Activated B cell treated with CpG ODN at 0.5 μM for 24 hours (primary cell): Measurements from ENCODE around the gene TRMT1. TPM values are rescaled to one million over a fixed set of nuclear protein-coding genes. Genes with fewer than 3 reads are reported as not detected.

Source experiments
- ATAC-seq: fragments of 200-7000 bp; cut with Tn5 transposase; one replicate; pipeline ENCODE4 v1.10.0; 2021; ENCODE audit warnings: low read depth, mild to moderate bottlenecking, moderate library complexity
- CTCF ChIA-PET: fragments of 350-600 bp; sonication (Branson Sonifier 250); formaldehyde crosslinking; loops from one replicate; lab custom pipeline; 2021; ENCODE audit warnings: antibody characterized with exemption; lab: Charles Lee
- POLR2A ChIA-PET: fragments of 350-600 bp; sonication (Branson Sonifier 250); formaldehyde crosslinking; loops from one replicate; lab custom pipeline; 2021; ENCODE audit warnings: antibody characterized with exemption; lab: Charles Lee
- DNase-seq: peaks from one replicate; pipeline ENCODE4 v3.0.0; 2022
- H3K27ac Mint-ChIP-seq: one replicate; pipeline ENCODE4 v1.8.0; 2020; ENCODE audit warnings: mixed read lengths
- H3K27me3 Mint-ChIP-seq: one replicate; pipeline ENCODE4 v1.8.0; 2021; ENCODE audit warnings: mixed read lengths
- H3K36me3 Mint-ChIP-seq: one replicate; pipeline ENCODE4 v1.8.0; 2021; ENCODE audit warnings: low read depth, mixed read lengths
- H3K4me1 Mint-ChIP-seq: one replicate; pipeline ENCODE4 v1.8.0; 2021; ENCODE audit warnings: mixed read lengths
- H3K4me3 Mint-ChIP-seq: one replicate; pipeline ENCODE4 v1.8.0; 2020; ENCODE audit warnings: mild to moderate bottlenecking, mixed read lengths
- H3K9me3 Mint-ChIP-seq: one replicate; pipeline ENCODE4 v1.8.0; 2020; ENCODE audit warnings: mixed read lengths
- intact Hi-C: fragments of 100-400 bp; cut with micrococcal nuclease; formaldehyde crosslinking; loops from one replicate; pipeline ENCODE4 v1.15.1; 2024
- total RNA-seq: library from RNA; stranded (reverse); gene quantifications from 2 replicates; pipeline ENCODE4 v1.2.3, GENCODE V29; 2022
- TF ChIP-seq, protein P1 (sequence below): fragments of 200-600 bp; IDR thresholded peaks from one replicate; pipeline ENCODE4 v1.8.0; 2022; ENCODE audit warnings: antibody characterized with exemption, mild to moderate bottlenecking

TRMT1 gene
- total RNA-seq, 1 donor from 2014 or later: 113 TPM

DNA sequence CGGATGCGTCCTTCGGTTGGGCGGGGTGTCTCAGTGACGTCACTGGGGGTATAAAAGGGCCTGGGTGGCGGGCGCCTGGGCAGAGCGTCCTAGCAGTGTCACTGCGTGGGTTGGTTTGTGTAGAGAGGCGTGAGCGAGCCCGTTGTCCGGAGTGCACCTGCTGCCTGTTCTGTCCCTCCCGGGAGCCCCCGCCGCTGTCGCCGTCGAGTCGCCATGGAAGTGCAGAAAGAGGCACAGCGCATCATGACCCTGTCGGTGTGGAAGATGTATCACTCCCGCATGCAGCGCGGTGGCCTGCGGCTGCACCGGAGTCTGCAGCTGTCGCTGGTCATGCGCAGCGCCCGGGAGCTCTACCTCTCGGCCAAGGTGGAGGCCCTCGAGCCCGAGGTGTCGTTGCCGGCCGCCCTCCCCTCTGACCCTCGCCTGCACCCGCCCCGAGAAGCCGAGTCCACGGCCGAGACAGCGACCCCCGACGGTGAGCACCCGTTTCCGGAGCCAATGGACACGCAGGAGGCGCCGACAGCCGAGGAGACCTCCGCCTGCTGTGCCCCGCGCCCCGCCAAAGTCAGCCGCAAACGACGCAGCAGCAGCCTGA is 36.5 kb upstream of the TRMT1 start:
- TF ChIP-seq, protein P1, sequence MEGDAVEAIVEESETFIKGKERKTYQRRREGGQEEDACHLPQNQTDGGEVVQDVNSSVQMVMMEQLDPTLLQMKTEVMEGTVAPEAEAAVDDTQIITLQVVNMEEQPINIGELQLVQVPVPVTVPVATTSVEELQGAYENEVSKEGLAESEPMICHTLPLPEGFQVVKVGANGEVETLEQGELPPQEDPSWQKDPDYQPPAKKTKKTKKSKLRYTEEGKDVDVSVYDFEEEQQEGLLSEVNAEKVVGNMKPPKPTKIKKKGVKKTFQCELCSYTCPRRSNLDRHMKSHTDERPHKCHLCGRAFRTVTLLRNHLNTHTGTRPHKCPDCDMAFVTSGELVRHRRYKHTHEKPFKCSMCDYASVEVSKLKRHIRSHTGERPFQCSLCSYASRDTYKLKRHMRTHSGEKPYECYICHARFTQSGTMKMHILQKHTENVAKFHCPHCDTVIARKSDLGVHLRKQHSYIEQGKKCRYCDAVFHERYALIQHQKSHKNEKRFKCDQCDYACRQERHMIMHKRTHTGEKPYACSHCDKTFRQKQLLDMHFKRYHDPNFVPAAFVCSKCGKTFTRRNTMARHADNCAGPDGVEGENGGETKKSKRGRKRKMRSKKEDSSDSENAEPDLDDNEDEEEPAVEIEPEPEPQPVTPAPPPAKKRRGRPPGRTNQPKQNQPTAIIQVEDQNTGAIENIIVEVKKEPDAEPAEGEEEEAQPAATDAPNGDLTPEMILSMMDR: no peak
- peaks cover 42% of the 10 kb centered on the region for H3K36me3 Mint-ChIP-seq
- intact Hi-C loops: loop anchor here (1.0 to 10.0 kb wide), 5 partner anchors 216 to 984 kb away; partner anchors contain the start of genes ASF1B, CALR and RFX1
- DNase-seq (peak; percentile 96), ATAC-seq (peak; percentile 20)
- POLR2A ChIA-PET: interaction anchor here (0.6 to 5.0 kb wide), 36 partner anchors 9 to 1266 kb away, joined by 3 to 258 read pairs (median 8); partner anchors contain the start of genes DDX39A, GADD45GIP1, JUNB and LYL1
- peaks cover 51% of the 10 kb centered on the region for H3K4me1 Mint-ChIP-seq
- H3K27ac Mint-ChIP-seq: peak overlapping the region; percentile 99
- CTCF ChIA-PET: interaction anchor here (0.6 to 1.9 kb wide), 8 partner anchors 15 to 436 kb away, joined by 3 to 23 read pairs (median 5); no protein-coding TSS in a partner anchor
- peak overlapping the region; percentile 99 for H3K4me3 Mint-ChIP-seq
- H3K27me3 Mint-ChIP-seq: no peaks in the 10 kb centered on the region
- H3K9me3 Mint-ChIP-seq: no peaks in the 10 kb centered on the region

DNA sequence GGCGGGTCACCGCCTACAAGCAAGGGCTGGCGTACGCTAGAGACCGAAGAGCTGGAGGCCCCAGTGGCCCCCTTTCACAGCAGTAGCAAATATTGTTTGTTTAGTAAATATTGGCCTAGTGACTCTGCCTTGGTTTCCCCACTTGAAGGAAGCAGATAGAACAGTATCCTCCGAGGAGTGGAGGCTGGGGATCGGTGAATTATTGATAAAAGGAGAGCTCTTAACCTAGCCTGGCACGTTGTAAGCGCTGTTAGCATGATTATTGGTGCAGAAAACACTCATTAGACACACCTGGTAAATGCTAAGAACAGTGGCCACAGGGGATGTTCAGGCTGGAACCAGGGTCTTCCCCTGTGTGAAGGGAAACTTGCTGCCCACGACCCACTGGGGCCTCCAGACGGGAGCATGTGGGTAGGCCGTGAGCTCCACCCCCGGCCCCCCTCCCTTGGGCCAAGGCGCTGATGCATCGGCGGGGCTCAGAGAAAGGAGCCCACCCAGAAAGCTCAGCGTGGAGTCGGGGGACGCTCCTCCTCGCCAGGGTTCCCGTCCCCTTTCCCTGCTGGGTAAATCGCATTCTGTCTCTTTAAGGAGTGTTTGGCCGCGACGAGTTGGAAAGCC is 35.9 kb upstream of the TRMT1 start:
- peak; percentile 15 for ATAC-seq
- Mint-ChIP-seq H3K27ac (peak overlapping the region; percentile 99), H3K27me3 (no peaks in the 10 kb centered on the region), H3K36me3 (peaks cover 42% of the 10 kb centered on the region), H3K4me1 (peaks cover 50% of the 10 kb centered on the region), H3K4me3 (peak overlapping the region; percentile 99), H3K9me3 (no peaks in the 10 kb centered on the region)
- ChIA-PET POLR2A (interaction anchor here (0.6 to 5.0 kb wide), 40 partner anchors 9 to 1267 kb away, joined by 3 to 258 read pairs (median 6); partner anchors contain the start of genes DDX39A, FARSA, GADD45GIP1 and JUNB), CTCF (interaction anchor here (0.6 to 1.9 kb wide), 12 partner anchors 15 to 437 kb away, joined by 3 to 23 read pairs (median 4); partner anchors contain the start of gene NACC1)
- TF ChIP-seq, protein P1: no peak
- no peak for DNase-seq
- intact Hi-C loops: loop anchor here (1.0 to 10.0 kb wide), 5 partner anchors 215 to 985 kb away; partner anchors contain the start of genes ASF1B, CALR and RFX1

DNA sequence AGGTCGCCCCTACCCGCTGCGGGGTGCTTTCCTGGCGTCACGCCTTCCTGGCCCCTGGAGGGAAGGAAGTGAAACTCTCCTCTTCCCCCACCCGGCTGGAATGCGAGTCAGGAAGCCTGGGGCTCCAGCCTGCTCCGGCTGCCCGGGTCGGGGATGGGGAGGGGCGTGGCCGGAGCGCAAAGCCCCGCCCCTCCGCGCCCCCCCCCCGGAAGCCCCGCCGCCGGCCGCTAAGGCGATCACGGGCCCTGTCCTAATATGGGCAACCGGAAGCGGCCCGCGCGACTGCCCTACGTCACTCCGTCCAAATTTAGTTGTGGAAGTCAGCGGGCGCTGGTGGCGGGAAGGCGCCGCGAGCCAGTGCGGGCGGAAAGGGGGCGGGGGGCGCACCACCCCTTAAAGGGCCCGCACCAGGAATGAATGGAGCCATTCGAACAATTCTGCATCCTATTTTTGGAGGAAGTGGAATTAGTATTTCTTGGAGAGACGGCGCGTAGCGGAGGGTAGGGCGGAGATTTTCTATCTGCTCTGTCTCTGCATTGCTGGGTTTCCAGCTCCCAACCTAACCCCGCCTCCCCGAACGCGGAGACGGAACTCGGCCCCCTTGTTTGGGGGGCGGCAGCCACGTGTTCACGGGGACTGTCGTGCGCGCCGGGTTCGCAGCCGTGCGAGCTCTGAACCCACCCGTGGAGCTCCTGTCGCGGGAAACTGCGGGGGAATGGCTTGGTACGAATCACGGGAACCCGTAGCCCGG is 35.2 kb upstream of the TRMT1 start:
- H3K27ac Mint-ChIP-seq: peak overlapping the region; percentile 99
- H3K36me3 Mint-ChIP-seq: peaks cover 44% of the 10 kb centered on the region
- ChIA-PET CTCF (interaction anchor here (0.7 to 1.9 kb wide), 8 partner anchors 16 to 111 kb away, joined by 3 to 23 read pairs (median 4); partner anchors contain the start of gene NACC1), POLR2A (interaction anchor here (0.7 to 5.0 kb wide), 38 partner anchors 14 to 1267 kb away, joined by 3 to 258 read pairs (median 8); partner anchors contain the start of genes DDX39A, FARSA, GADD45GIP1 and JUNB)
- intact Hi-C loops: loop anchor here (1.0 to 10.0 kb wide), 9 partner anchors 15 to 986 kb away; partner anchors contain the start of genes ASF1B, CALR, LYL1 and NACC1
- H3K27me3 Mint-ChIP-seq: no peaks in the 10 kb centered on the region
- no peaks in the 10 kb centered on the region for H3K9me3 Mint-ChIP-seq
- TF ChIP-seq, protein P1: no peak
- peak overlapping the region; percentile 99 for H3K4me3 Mint-ChIP-seq
- H3K4me1 Mint-ChIP-seq: peaks cover 49% of the 10 kb centered on the region
- DNase-seq (peak; percentile 92), ATAC-seq (peak; percentile 23)

DNA sequence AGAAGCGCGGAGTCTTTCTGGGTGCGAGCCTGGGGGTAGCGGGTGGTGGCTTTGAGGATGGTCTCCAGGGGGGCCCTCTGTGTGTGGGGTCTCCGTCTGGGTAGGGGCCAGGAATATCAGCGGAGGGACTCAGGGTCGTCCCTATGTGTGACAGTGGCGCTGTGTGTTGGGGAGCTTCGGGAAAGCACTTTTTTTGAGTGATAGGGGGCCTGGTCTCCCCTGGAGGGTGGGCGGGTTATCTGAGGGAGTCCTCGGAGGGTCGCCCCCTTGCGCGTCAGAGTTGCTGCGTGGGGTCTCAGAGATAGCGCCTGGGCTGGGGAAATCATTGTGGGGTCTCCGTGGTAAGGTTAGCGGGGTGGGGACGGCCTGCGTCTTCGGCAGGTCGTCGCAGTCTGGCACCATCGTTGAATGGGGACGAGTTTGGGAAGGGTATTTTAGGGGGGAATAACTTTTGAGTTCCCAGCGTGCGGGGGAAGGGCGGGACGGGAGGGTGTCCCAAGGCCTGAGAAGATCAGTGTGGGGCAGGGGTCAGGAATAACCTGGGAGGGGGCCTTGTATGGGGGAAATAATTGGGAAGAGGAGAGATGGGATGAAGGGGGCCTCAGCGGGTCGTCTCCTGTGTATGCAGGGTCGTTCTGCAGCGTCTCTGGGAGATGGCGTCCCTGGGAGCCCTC is 34.5 kb upstream of the TRMT1 start:
- H3K4me3 Mint-ChIP-seq: peak overlapping the region; percentile 99
- H3K27ac Mint-ChIP-seq: peak overlapping the region; percentile 99
- no peaks in the 10 kb centered on the region for H3K27me3 Mint-ChIP-seq
- intact Hi-C loops: loop anchor here (1.0 to 10.0 kb wide), 10 partner anchors 16 to 986 kb away; partner anchors contain the start of genes ASF1B, CALR, LYL1 and NACC1
- peak; percentile 40 for DNase-seq
- ATAC-seq: peak; percentile 0
- H3K4me1 Mint-ChIP-seq: peaks cover 43% of the 10 kb centered on the region
- CTCF ChIA-PET: interaction anchor here (1.0 to 1.8 kb wide), 4 partner anchors 19 to 46 kb away, joined by 3 to 18 read pairs (median 4); partner anchors contain the start of gene NACC1
- POLR2A ChIA-PET: interaction anchor here (0.6 to 5.0 kb wide), 10 partner anchors 15 to 1097 kb away, joined by 3 to 258 read pairs (median 12); partner anchors contain the start of genes LYL1, NACC1 and TRMT1
- TF ChIP-seq, protein P1: no peak
- no peaks in the 10 kb centered on the region for H3K9me3 Mint-ChIP-seq
- peaks cover 44% of the 10 kb centered on the region for H3K36me3 Mint-ChIP-seq
